ENCODE results near the gene SFXN2.
"Not testable (repeated sequence)": the region's sequence is repeated elsewhere in the genome, so short reads cannot be mapped to it uniquely, and the experiment has no call there.

Gene SFXN2

GRCh38 chr10:102691285-102692066 is 23.0 kb upstream of the SFXN2 start:
- Histone ChIP-seq H3K79me2 (ENCODE audit: control insufficient read depth, low read length) (no peaks in the 10 kb centered on the region), H3K4me3 (ENCODE audit: low read length) (no peak overlapping the region), H3K4me2 (ENCODE audit: low read length) (no peak overlapping the region), H4K20me1 (ENCODE audit: control insufficient read depth, insufficient read depth, low read depth, low read length) (no peaks in the 10 kb centered on the region), H3F3A (ENCODE audit: control insufficient read depth, insufficient read depth) (no peaks in the 10 kb centered on the region), H3K9me3 (ENCODE audit: control insufficient read depth, insufficient read depth, low read length) (no peaks in the 10 kb centered on the region), H3K27ac (ENCODE audit: low read depth, low read length) (no peak overlapping the region), H3K4me1 (ENCODE audit: control insufficient read depth, low read length) (no peaks in the 10 kb centered on the region), H3K9me2 (replicated peaks; ENCODE audit: control insufficient read depth, low read length) (no peaks in the 10 kb centered on the region), H3K36me3 (ENCODE audit: control insufficient read depth, low read length) (peaks cover 7% of the 10 kb centered on the region), H3K27me3 (ENCODE audit: control insufficient read depth, low read length) (no peaks in the 10 kb centered on the region)
- TF ChIP-seq, protein P1, sequence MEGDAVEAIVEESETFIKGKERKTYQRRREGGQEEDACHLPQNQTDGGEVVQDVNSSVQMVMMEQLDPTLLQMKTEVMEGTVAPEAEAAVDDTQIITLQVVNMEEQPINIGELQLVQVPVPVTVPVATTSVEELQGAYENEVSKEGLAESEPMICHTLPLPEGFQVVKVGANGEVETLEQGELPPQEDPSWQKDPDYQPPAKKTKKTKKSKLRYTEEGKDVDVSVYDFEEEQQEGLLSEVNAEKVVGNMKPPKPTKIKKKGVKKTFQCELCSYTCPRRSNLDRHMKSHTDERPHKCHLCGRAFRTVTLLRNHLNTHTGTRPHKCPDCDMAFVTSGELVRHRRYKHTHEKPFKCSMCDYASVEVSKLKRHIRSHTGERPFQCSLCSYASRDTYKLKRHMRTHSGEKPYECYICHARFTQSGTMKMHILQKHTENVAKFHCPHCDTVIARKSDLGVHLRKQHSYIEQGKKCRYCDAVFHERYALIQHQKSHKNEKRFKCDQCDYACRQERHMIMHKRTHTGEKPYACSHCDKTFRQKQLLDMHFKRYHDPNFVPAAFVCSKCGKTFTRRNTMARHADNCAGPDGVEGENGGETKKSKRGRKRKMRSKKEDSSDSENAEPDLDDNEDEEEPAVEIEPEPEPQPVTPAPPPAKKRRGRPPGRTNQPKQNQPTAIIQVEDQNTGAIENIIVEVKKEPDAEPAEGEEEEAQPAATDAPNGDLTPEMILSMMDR (IDR thresholded peaks at IDR 0.05; ENCODE audit: low read depth, low read length, poor library complexity, severe bottlenecking) = no peak
- no peak for TF ChIP-seq EZH2phosphoT487 (IDR thresholded peaks at IDR 0.05; ENCODE audit: borderline replicate concordance, low read length)

GRCh38 chr10:102695401-102695800 is 19.0 kb upstream of the SFXN2 start:
- H3K4me3 ChIP-seq (ENCODE audit: low read length); H3K27ac ChIP-seq (ENCODE audit: low read depth, low read length); H3F3A ChIP-seq (ENCODE audit: control insufficient read depth, insufficient read depth); H3K4me1 ChIP-seq (ENCODE audit: control insufficient read depth, low read length); H4K20me1 ChIP-seq (ENCODE audit: control insufficient read depth, insufficient read depth, low read depth, low read length); H3K9me3 ChIP-seq (ENCODE audit: control insufficient read depth, insufficient read depth, low read length); H3K4me2 ChIP-seq (ENCODE audit: low read length); H3K27me3 ChIP-seq (ENCODE audit: control insufficient read depth, low read length); H3K9me2 ChIP-seq (replicated peaks; ENCODE audit: control insufficient read depth, low read length); H3K79me2 ChIP-seq (ENCODE audit: control insufficient read depth, low read length): not testable (repeated sequence)
- H3K36me3 ChIP-seq (ENCODE audit: control insufficient read depth, low read length) = peaks cover 28% of the 10 kb centered on the region

DNA sequence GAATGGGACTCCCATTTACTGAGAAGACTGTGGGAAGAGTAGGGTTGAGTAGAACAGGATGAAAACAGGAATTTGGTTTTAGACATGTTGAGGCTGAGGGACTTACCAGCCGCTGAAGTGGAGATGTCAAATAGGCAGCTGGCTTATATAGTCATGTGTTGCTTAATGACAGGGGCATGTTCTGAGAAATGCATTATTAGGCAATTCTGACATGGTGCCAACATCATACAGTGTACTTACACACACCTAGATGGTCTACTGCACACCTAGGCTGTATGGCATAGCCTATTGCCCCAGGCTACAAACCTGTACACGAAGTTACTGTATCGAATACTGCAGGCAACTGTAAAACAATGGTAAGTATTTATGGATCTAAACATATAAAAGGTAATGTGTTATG is 17.7 kb upstream of the SFXN2 start:
- Histone ChIP-seq H3K4me3 (ENCODE audit: low read length) (no peak overlapping the region), H4K20me1 (ENCODE audit: control insufficient read depth, insufficient read depth, low read depth, low read length) (no peaks in the 10 kb centered on the region), H3K27me3 (ENCODE audit: control insufficient read depth, low read length) (no peaks in the 10 kb centered on the region), H3K79me2 (ENCODE audit: control insufficient read depth, low read length) (no peaks in the 10 kb centered on the region), H3F3A (ENCODE audit: control insufficient read depth, insufficient read depth) (no peaks in the 10 kb centered on the region), H3K9me3 (ENCODE audit: control insufficient read depth, insufficient read depth, low read length) (no peaks in the 10 kb centered on the region), H3K4me2 (ENCODE audit: low read length) (no peak overlapping the region), H3K4me1 (ENCODE audit: control insufficient read depth, low read length) (no peaks in the 10 kb centered on the region), H3K9me2 (replicated peaks; ENCODE audit: control insufficient read depth, low read length) (no peaks in the 10 kb centered on the region), H3K36me3 (ENCODE audit: control insufficient read depth, low read length) (peaks cover 33% of the 10 kb centered on the region), H3K27ac (ENCODE audit: low read depth, low read length) (no peak overlapping the region)
- TF ChIP-seq EZH2phosphoT487 (IDR thresholded peaks at IDR 0.05; ENCODE audit: borderline replicate concordance, low read length) = no peak
- TF ChIP-seq, protein P1 (IDR thresholded peaks at IDR 0.05; ENCODE audit: low read depth, low read length, poor library complexity, severe bottlenecking) = no peak

DNA sequence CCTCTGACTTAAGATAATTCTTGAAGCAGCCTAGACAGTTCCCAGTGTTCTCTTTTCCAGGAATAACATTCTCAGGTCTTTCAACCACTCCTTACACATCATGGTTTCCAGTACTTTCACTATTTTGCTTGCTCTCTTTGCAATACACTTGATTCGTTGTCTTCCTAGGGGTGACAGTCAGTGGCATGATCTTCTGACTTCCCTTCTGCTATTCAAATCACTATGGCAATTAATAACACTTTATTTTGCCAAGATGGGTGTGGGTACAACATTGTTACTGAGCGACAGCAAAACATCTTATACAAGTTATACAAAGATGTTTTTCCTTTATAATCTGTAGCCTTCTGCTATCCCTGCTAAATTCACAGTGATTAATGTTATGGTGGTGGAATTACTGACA is 15.5 kb upstream of the SFXN2 start:
- Histone ChIP-seq H3K79me2 (ENCODE audit: control insufficient read depth, low read length) (no peaks in the 10 kb centered on the region), H3K4me3 (ENCODE audit: low read length) (no peak overlapping the region), H3K36me3 (ENCODE audit: control insufficient read depth, low read length) (peaks cover 35% of the 10 kb centered on the region), H3K4me1 (ENCODE audit: control insufficient read depth, low read length) (no peaks in the 10 kb centered on the region), H3F3A (ENCODE audit: control insufficient read depth, insufficient read depth) (0 out of 2 replicates have a peak, but pooled peaks cover 3% of the 10 kb centered on the region), H3K27ac (ENCODE audit: low read depth, low read length) (no peak overlapping the region), H3K27me3 (ENCODE audit: control insufficient read depth, low read length) (no peaks in the 10 kb centered on the region), H3K4me2 (ENCODE audit: low read length) (no peak overlapping the region), H3K9me2 (replicated peaks; ENCODE audit: control insufficient read depth, low read length) (no peaks in the 10 kb centered on the region), H4K20me1 (ENCODE audit: control insufficient read depth, insufficient read depth, low read depth, low read length) (no peaks in the 10 kb centered on the region), H3K9me3 (ENCODE audit: control insufficient read depth, insufficient read depth, low read length) (no peaks in the 10 kb centered on the region)
- TF ChIP-seq EZH2phosphoT487 (IDR thresholded peaks at IDR 0.05; ENCODE audit: borderline replicate concordance, low read length) = no peak
- TF ChIP-seq, protein P1 (IDR thresholded peaks at IDR 0.05; ENCODE audit: low read depth, low read length, poor library complexity, severe bottlenecking) = no peak
